SK-N-SH treated with all-trans-retinoic acid at 6 μM for 48 hours (cell line): ENCODE results near the gene MMP21.

Experiments
- ATAC-seq: fragments of 200-7000 bp; cut with Tn5 transposase; 3 replicates; pipeline ENCODE4 v1.9.1; 2020; ENCODE audit warnings: mild to moderate bottlenecking, moderate library complexity
- ARNTL ChIP-seq: fragments of 450-650 bp; formaldehyde crosslinking; IDR thresholded peaks from 2 replicates; pipeline ENCODE4 v1.5.0; 2020; ENCODE audit warnings: low read depth, mild to moderate bottlenecking, moderate library complexity, borderline replicate concordance
- BACH2 ChIP-seq: fragments of 250-450 bp; sonication (Bioruptor Pico); IDR thresholded peaks from 2 replicates; pipeline ENCODE4 v1.9.0; 2021; ENCODE audit warnings: mild to moderate bottlenecking, borderline replicate concordance
- CSDC2 ChIP-seq: fragments of 250-450 bp; sonication (Bioruptor Pico); IDR thresholded peaks from 2 replicates; pipeline ENCODE4 v1.5.0; 2020; ENCODE audit warnings: mild to moderate bottlenecking, moderate library complexity
- ESRRG ChIP-seq: fragments of 250-450 bp; sonication (Bioruptor Pico); IDR thresholded peaks from 2 replicates; pipeline ENCODE4 v1.6.1; 2021; ENCODE audit warnings: mild to moderate bottlenecking
- GLIS3 ChIP-seq: fragments of 250-450 bp; sonication (Bioruptor Pico); IDR thresholded peaks from 2 replicates; pipeline ENCODE4 v1.5.0; 2020; ENCODE audit warnings: mild to moderate bottlenecking, moderate library complexity
- ISL1 ChIP-seq: fragments of 250-450 bp; sonication (Bioruptor Pico); IDR thresholded peaks from 2 replicates; pipeline ENCODE4 v2.1.2; 2022; ENCODE audit warnings: mild to moderate bottlenecking, moderate library complexity
- OSR1 ChIP-seq: fragments of 250-450 bp; sonication (Bioruptor Pico); IDR thresholded peaks from 2 replicates; pipeline ENCODE4 v1.8.0; 2022; ENCODE audit warnings: moderate library complexity, mild to moderate bottlenecking, inconsistent platforms
- POU6F1 ChIP-seq: fragments of 250-450 bp; sonication (Bioruptor Pico); IDR thresholded peaks from 2 replicates; pipeline ENCODE4 v1.8.0; 2021; ENCODE audit warnings: low read depth, mild to moderate bottlenecking, moderate library complexity, borderline replicate concordance
- RARB ChIP-seq: fragments of 250-450 bp; sonication (Bioruptor Pico); IDR thresholded peaks from 2 replicates; pipeline ENCODE4 v1.8.0; 2021; ENCODE audit warnings: mild to moderate bottlenecking, moderate library complexity
- SNAI2 ChIP-seq: fragments of 250-450 bp; sonication (Bioruptor Pico); IDR thresholded peaks from 2 replicates; pipeline ENCODE4 v1.5.0; 2020; ENCODE audit warnings: mild to moderate bottlenecking, moderate library complexity
- TOX ChIP-seq: fragments of 250-450 bp; sonication (Bioruptor Pico); IDR thresholded peaks from 2 replicates; pipeline ENCODE4 v1.8.0; 2021; ENCODE audit warnings: mild to moderate bottlenecking, moderate library complexity, borderline replicate concordance
- ZC3H10 ChIP-seq: fragments of 250-450 bp; sonication (Bioruptor Pico); IDR thresholded peaks from 2 replicates; pipeline ENCODE4 v1.5.1; 2021; ENCODE audit warnings: mild to moderate bottlenecking, moderate library complexity
- ZFP3 ChIP-seq: fragments of 250-450 bp; sonication (Bioruptor Pico); IDR thresholded peaks from 2 replicates; pipeline ENCODE4 v1.5.0; 2020; ENCODE audit warnings: mild to moderate bottlenecking, moderate library complexity
- ZFP30 ChIP-seq: fragments of 450-650 bp; formaldehyde crosslinking; IDR thresholded peaks from 2 replicates; pipeline ENCODE4 v1.5.0; 2022; ENCODE audit warnings: mild to moderate bottlenecking, moderate library complexity
- ZNF565 ChIP-seq: fragments of 450-650 bp; formaldehyde crosslinking; conservative IDR thresholded peaks from 2 replicates; pipeline ENCODE4 v1.5.0; 2020; ENCODE audit warnings: low read depth, mild to moderate bottlenecking, moderate library complexity
- ZNF70 ChIP-seq: fragments of 450-650 bp; formaldehyde crosslinking; IDR thresholded peaks from 2 replicates; pipeline ENCODE4 v1.5.0; 2020; ENCODE audit warnings: mild to moderate bottlenecking, moderate library complexity
- ZNF8 ChIP-seq: fragments of 450-650 bp; formaldehyde crosslinking; IDR thresholded peaks from 2 replicates; pipeline ENCODE4 v1.5.0; 2020; ENCODE audit warnings: mild to moderate bottlenecking, moderate library complexity
- TF ChIP-seq, protein P1 (sequence below): fragments of 250-450 bp; sonication (Bioruptor Pico); IDR thresholded peaks from 2 replicates; pipeline ENCODE4 v1.5.1; 2020; ENCODE audit warnings: low read depth, mild to moderate bottlenecking, moderate library complexity
- TF ChIP-seq, protein P2 (sequence below): fragments of 250-450 bp; sonication (Bioruptor Pico); IDR thresholded peaks from 2 replicates; pipeline ENCODE4 v1.5.1; 2021; ENCODE audit warnings: mild to moderate bottlenecking, moderate library complexity
- TF ChIP-seq, protein P3 (sequence below): fragments of 250-450 bp; sonication (Bioruptor Pico); IDR thresholded peaks from 2 replicates; pipeline ENCODE4 v1.8.0; 2020; ENCODE audit warnings: mild to moderate bottlenecking, moderate library complexity, borderline replicate concordance

MMP21 gene

GRCh38 chr10:125770844-125771243, 4.8 kb downstream of the MMP21 start:
- no peak for ATAC-seq
- TF ChIP-seq ZNF565 (CRISPR knock-in tag) (no peak), TOX (CRISPR knock-in tag) (no peak), ARNTL (no peak), ESRRG (no peak), POU6F1 (CRISPR knock-in tag) (no peak), ZNF70 (CRISPR knock-in tag) (no peak), ISL1 (no peak), ZC3H10 (CRISPR knock-in tag) (no peak), GLIS3 (CRISPR knock-in tag) (no peak), ZNF8 (CRISPR knock-in tag) (no peak), CSDC2 (no peak), SNAI2 (CRISPR knock-in tag) (no peak)
- TF ChIP-seq, all 23 proteins: peak for 0

DNA sequence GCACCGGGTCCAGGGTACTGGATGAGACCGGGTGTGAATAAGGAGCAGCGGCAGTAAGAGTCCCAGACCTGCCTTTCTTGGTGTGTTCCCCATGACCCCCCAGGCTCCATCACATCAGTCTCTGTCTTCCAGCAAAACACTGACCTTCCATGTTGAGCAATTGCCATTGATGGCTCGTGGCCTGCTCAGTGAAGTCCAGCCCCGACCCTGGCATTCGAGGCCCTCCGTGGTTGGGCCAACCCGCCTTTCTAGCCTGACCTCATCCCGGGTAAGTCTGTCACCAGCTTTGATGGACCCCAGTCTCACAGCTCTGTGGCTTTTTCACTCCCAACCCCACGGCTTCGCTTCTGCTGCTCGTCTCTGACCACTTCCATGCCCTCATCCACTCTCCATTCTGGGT, 6.4 kb downstream of the MMP21 start:
- no peak for TF ChIP-seq OSR1 (CRISPR knock-in tag)
- TF ChIP-seq, protein P1, sequence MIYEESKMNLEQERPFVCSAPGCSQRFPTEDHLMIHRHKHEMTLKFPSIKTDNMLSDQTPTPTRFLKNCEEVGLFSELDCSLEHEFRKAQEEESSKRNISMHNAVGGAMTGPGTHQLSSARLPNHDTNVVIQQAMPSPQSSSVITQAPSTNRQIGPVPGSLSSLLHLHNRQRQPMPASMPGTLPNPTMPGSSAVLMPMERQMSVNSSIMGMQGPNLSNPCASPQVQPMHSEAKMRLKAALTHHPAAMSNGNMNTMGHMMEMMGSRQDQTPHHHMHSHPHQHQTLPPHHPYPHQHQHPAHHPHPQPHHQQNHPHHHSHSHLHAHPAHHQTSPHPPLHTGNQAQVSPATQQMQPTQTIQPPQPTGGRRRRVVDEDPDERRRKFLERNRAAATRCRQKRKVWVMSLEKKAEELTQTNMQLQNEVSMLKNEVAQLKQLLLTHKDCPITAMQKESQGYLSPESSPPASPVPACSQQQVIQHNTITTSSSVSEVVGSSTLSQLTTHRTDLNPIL (CRISPR knock-in tag) = no peak
- TF ChIP-seq ESRRG = no peak
- TF ChIP-seq TOX (CRISPR knock-in tag) = no peak
- TF ChIP-seq ZFP3 (CRISPR knock-in tag) = no peak
- TF ChIP-seq GLIS3 (CRISPR knock-in tag) = no peak
- TF ChIP-seq ZNF8 (CRISPR knock-in tag) = no peak
- TF ChIP-seq CSDC2 = no peak
- TF ChIP-seq POU6F1 (CRISPR knock-in tag) = no peak
- no peak for TF ChIP-seq ZNF70 (CRISPR knock-in tag)
- no peak for TF ChIP-seq BACH2 (CRISPR knock-in tag)
- TF ChIP-seq RARB (CRISPR knock-in tag) = no peak
- TF ChIP-seq ZFP30 = no peak
- ATAC-seq = no peak

DNA sequence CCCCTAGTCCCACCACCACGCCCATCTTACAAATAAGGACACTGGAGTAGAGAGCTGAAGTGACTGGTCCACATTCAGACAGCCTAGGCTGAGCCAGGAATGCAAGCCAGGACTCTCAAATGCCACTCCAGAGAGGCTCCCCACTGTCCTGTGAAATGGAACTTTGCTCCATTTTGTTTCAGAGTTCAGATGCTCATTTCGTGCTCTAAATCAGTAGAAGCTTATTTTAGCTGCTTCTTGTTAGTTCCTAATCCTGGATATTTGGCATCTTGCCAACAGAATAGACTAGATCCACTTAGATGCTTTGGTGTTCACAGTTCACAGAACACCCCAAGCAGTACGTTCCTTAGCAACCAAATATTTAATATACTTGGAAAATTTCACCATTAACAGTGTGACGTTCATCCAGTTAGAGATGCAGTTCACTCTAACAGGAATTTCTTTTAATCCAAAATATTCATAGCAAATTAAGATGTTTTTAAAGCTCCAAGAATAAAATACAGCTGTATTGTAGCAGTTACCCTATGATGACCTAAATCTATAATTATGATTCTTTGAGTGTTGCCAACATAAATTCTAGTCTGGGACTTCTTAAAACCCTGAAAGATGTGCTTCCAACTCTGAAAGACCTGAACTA, 7.3 kb downstream of the MMP21 start:
- peak; percentile 50; the same call in 2 of the 3 replicates for ATAC-seq
- TF ChIP-seq ARNTL (no peak), ZNF8 (CRISPR knock-in tag) (no peak), ZNF565 (CRISPR knock-in tag) (no peak), TOX (CRISPR knock-in tag) (no peak)
- TF ChIP-seq, protein P1 (CRISPR knock-in tag) = no peak
- TF ChIP-seq, protein P2, sequence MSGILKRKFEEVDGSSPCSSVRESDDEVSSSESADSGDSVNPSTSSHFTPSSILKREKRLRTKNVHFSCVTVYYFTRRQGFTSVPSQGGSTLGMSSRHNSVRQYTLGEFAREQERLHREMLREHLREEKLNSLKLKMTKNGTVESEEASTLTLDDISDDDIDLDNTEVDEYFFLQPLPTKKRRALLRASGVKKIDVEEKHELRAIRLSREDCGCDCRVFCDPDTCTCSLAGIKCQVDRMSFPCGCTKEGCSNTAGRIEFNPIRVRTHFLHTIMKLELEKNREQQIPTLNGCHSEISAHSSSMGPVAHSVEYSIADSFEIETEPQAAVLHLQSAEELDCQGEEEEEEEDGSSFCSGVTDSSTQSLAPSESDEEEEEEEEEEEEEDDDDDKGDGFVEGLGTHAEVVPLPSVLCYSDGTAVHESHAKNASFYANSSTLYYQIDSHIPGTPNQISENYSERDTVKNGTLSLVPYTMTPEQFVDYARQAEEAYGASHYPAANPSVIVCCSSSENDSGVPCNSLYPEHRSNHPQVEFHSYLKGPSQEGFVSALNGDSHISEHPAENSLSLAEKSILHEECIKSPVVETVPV (CRISPR knock-in tag) = no peak
- TF ChIP-seq, protein P3, sequence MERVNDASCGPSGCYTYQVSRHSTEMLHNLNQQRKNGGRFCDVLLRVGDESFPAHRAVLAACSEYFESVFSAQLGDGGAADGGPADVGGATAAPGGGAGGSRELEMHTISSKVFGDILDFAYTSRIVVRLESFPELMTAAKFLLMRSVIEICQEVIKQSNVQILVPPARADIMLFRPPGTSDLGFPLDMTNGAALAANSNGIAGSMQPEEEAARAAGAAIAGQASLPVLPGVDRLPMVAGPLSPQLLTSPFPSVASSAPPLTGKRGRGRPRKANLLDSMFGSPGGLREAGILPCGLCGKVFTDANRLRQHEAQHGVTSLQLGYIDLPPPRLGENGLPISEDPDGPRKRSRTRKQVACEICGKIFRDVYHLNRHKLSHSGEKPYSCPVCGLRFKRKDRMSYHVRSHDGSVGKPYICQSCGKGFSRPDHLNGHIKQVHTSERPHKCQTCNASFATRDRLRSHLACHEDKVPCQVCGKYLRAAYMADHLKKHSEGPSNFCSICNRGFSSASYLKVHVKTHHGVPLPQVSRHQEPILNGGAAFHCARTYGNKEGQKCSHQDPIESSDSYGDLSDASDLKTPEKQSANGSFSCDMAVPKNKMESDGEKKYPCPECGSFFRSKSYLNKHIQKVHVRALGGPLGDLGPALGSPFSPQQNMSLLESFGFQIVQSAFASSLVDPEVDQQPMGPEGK (CRISPR knock-in tag) = no peak
